Adrenal gland (tissue), 12 donors: ENCODE data around the gene BLID. TPM values are rescaled to one million over a fixed set of nuclear protein-coding genes. Genes with fewer than 3 reads are reported as not detected.

ENCODE experiments used
- DNase-seq, 7 donors: peaks; one replicate each; pipeline ENCODE4 v3.0.0-alpha.2; 2019 to 2020
- H3K27ac ChIP-seq, 5 donors: fragments of 200-600 bp; sonication (generic) in 4 of 5; 1 replicate in 3 of 5; 2 replicates in 2 of 5; pipeline versions ENCODE4 v1.5.1 to v1.8.0; 2016 to 2020; ENCODE audit warnings: mild to moderate bottlenecking in 1 of 5
- H3K27me3 ChIP-seq: fragments of 200-600 bp; 2 replicates; pipeline ENCODE4 v1.8.0; 2021
- H3K36me3 ChIP-seq, 2 donors: fragments of 200-600 bp; replicated peaks in 1 of 2; 1 replicate in 1 of 2; 2 replicates in 1 of 2; pipeline versions ENCODE4 v1.5.1 to v1.8.0; 2018 to 2022
- H3K4me1 ChIP-seq, 2 donors: fragments of 200-600 bp; replicated peaks in 1 of 2; 1 replicate in 1 of 2; 2 replicates in 1 of 2; pipeline versions ENCODE4 v1.5.1 to v1.8.0; 2018 to 2021
- H3K4me3 ChIP-seq, 4 donors: fragments of 200-600 bp; sonication (generic) in 3 of 4; one replicate each; pipeline ENCODE4 v1.5.1; 2016 to 2018
- H3K9me3 ChIP-seq, 3 donors: fragments of 200-600 bp; sonication (generic) in 1 of 3; replicated peaks in 1 of 3; 1 replicate in 2 of 3; 2 replicates in 1 of 3; pipeline versions ENCODE4 v1.5.1 to v1.8.0; 2016 to 2021
- POLR2A ChIP-seq, 2 donors: fragments of 450-650 bp; IDR thresholded peaks; one replicate each; pipeline ENCODE4 v1.6.1; 2017; ENCODE audit warnings: antibody characterized with exemption in 2 of 2, mild to moderate bottlenecking in 2 of 2, moderate library complexity in 1 of 2
- WGBS, 4 donors: extraction: QIAGEN DNeasy Blood & Tissue Kit in 2 of 4; methylation state at CpG; one replicate each; pipeline versions ENCODE4 v1.1.5 to v1.1.7; 2013 to 2017; 5-methylcytosine and 5-hydroxymethylcytosine counted together
- intact Hi-C, 2 donors: fragments of 100-400 bp; cut with DNase I; formaldehyde crosslinking; loops; one replicate each; pipeline versions ENCODE4 v1.14.1 to v1.15.0; 2022 to 2023
- polyA plus RNA-seq, 3 donors: library from polyadenylated mRNA; stranded (reverse); fragments of 200-250 nt in 2 of 3; fragments of 350-450 nt in 1 of 3; fragmentation: Illumina TruSeq in 1 of 3; extraction: RNeasy Lipid Tissue Mini Kit (QIAGEN cat#74804) in 1 of 3; gene quantifications; one replicate each; pipeline ENCODE4 v1.2.3, GENCODE V29; 2013 to 2014
- total RNA-seq, 9 donors: library from RNA; depleted of rRNA in 4 of 9; stranded (reverse); fragments of >200 nt in 4 of 9; fragments of 120-200 nt in 1 of 9; fragmentation: NEBNext Ultra II Directional in 1 of 9; extraction: Animal tissue kit (Norgen Biotek cat#: 25700) in 1 of 9; gene quantifications; one replicate each; pipeline versions ENCODE4 v1.1.0 to v1.2.4, GENCODE V29; 2013 to 2023
- TF ChIP-seq, protein P1 (sequence below), 6 experiments: fragments of 450-650 bp in 4 of 6; fragments of 200-600 bp in 2 of 6; sonication (generic) in 1 of 6; IDR thresholded peaks; 1 replicate in 5 of 6; 2 replicates in 1 of 6; pipeline versions ENCODE4 v1.5.1 to v1.8.0; 2016 to 2021; ENCODE audit warnings: antibody characterized with exemption in 6 of 6, mild to moderate bottlenecking in 2 of 6, moderate library complexity in 1 of 6
- donor health status: healthy with polysubstance abuse.
- donor health status: Bipolar disorder and iron deficiency.
- donor health status: DM: yes; HTN: yes; CAD: no.
- donor health status: DM: no; HTN: no; CAD: no.
- donor health status: DM: no; HTN: no; CAD: no.
- donor health status: DM: yes; HTN: yes; CAD: no.

Gene BLID
- total and polyA plus RNA-seq, 12 donors = 0.27 to 5.9 (median 0.50) TPM; not detected in 7

DNA sequence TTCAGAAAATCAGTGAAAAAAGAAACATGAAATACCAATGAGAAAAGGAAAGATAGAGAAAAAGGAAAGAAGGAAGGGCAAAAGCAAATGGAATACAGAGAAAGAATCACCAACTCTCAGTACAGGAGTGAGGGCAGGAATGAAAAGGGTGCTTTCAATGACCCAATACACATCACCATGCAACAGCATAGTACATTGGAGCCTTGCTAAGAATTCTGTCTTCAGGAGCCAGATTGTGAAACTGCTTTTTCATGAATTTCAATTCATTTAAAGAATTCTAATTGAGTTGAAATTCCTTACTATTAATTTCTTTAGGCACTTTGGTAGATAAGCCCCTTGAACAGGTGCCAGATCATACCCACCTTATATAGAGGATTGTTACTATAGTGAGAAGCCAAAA is 34.9 kb downstream of the BLID start:
- H3K4me3 ChIP-seq = no peak overlapping the region
- no peaks in the 10 kb centered on the region for H3K9me3 ChIP-seq
- TF ChIP-seq POLR2A (IDR thresholded peaks at IDR 0.05) = no peak
- TF ChIP-seq, protein P1, sequence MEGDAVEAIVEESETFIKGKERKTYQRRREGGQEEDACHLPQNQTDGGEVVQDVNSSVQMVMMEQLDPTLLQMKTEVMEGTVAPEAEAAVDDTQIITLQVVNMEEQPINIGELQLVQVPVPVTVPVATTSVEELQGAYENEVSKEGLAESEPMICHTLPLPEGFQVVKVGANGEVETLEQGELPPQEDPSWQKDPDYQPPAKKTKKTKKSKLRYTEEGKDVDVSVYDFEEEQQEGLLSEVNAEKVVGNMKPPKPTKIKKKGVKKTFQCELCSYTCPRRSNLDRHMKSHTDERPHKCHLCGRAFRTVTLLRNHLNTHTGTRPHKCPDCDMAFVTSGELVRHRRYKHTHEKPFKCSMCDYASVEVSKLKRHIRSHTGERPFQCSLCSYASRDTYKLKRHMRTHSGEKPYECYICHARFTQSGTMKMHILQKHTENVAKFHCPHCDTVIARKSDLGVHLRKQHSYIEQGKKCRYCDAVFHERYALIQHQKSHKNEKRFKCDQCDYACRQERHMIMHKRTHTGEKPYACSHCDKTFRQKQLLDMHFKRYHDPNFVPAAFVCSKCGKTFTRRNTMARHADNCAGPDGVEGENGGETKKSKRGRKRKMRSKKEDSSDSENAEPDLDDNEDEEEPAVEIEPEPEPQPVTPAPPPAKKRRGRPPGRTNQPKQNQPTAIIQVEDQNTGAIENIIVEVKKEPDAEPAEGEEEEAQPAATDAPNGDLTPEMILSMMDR (IDR thresholded peaks at IDR 0.05) = no peak
- no peaks in the 10 kb centered on the region for H3K36me3 ChIP-seq
- peaks cover 0 to 7% of the 10 kb centered on the region in 2 donors for H3K4me1 ChIP-seq
- no peak overlapping the region for H3K27ac ChIP-seq
- no peaks in the 10 kb centered on the region for H3K27me3 ChIP-seq
- intact Hi-C loops = no loop called here
- no peak for DNase-seq

DNA sequence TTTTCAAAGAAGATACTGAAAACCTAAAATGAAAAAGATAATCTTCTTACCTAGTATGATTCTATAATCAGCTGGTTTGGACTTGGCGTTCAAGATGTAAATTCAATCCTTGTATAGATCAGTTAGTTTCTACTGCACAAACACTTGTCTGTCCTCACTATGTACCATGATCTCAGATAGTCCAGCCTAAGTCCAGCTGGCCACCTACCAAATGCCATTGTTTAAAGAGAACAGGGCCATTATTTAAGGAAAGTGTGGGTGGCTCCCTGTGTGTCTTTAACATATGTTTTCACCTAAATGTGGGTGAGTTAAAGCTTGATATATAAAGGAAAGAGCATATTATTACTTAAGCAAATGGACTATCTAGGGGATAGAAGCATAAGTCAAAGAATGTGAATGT is 38.6 kb downstream of the BLID start:
- 90 to 99% (median 96%) methylated on average over 1 of the region's 1 CpG for WGBS, 4 donors
- Histone ChIP-seq H3K9me3 (no peaks in the 10 kb centered on the region), H3K36me3 (no peaks in the 10 kb centered on the region), H3K4me1 (no peaks in the 10 kb centered on the region), H3K27ac (no peak overlapping the region), H3K27me3 (no peaks in the 10 kb centered on the region), H3K4me3 (no peak overlapping the region)
- TF ChIP-seq, protein P1 (IDR thresholded peaks at IDR 0.05) = no peak
- no peak for TF ChIP-seq POLR2A (IDR thresholded peaks at IDR 0.05)
- no peak for DNase-seq
- intact Hi-C loops = no loop called here

DNA sequence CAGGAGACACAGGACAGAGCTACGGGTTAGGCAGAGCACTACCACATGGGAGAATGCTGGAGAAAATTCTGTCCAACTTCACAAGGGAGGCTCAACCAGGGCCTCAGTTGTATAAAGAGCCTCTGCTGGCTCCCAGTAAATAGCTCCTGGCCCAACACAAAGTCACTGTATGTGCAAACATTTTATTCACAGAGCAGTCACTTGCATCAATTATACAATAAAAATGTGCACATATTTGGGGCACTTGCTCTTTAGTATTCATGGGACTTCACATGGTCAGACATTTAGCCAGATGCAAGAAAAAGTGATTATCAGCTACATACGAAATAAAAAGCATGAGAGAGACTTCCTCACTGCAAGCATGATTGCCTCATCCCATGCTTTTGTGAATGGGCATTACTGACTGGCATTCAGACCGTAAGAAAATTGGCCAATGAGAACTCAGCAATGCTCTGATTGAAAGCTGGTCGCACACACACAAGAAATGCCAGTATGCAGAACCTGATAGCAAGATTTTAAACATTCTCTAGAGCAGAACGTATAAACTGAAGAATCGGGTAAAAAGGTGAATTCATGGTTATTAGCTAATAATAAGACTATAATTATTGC is 39.4 kb downstream of the BLID start:
- 83 to 89% (median 86%) methylated on average over 6 of the region's 6 CpGs for WGBS, 4 donors
- Histone ChIP-seq H3K27ac (no peak overlapping the region), H3K27me3 (no peaks in the 10 kb centered on the region), H3K36me3 (no peaks in the 10 kb centered on the region), H3K9me3 (no peaks in the 10 kb centered on the region), H3K4me3 (no peak overlapping the region), H3K4me1 (no peaks in the 10 kb centered on the region)
- intact Hi-C loops = no loop called here
- TF ChIP-seq, protein P1 (IDR thresholded peaks at IDR 0.05) = no peak
- DNase-seq = no peak

DNA sequence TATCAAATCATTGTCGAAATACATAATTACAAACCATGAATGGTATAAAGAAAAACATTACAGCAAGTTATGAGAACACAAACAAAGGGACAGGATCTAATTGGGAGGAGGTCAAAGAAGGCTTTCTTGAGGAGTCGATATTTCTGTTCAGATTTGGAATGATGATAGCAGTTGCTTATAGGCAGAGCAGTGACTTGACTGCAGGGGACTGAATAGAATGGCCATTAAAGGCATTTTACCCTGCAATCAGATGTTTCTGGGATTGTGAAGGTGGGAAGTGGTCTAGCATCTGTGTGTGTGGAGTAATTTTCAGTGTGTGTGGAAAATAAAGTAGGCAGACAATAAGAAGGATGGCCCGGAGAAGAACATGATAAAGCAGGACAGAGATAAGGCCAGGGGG is 41.0 kb downstream of the BLID start:
- Histone ChIP-seq H3K27ac (no peak overlapping the region), H3K9me3 (no peaks in the 10 kb centered on the region), H3K36me3 (no peaks in the 10 kb centered on the region), H3K27me3 (no peaks in the 10 kb centered on the region), H3K4me3 (no peak overlapping the region), H3K4me1 (peaks cover 0 to 2% of the 10 kb centered on the region in 2 donors)
- 65 to 85% (median 78%) methylated on average over 3 of the region's 3 CpGs for WGBS, 4 donors
- no peak for DNase-seq
- no peak for TF ChIP-seq POLR2A (IDR thresholded peaks at IDR 0.05)
- TF ChIP-seq, protein P1 (IDR thresholded peaks at IDR 0.05) = no peak
- intact Hi-C loops = no loop called here
